ENCODE results near the gene SLC9A9.

The SLC9A9 gene

GRCh38 chr3:143331350-143331749, 516.9 kb downstream of the SLC9A9 start:
- TF ChIP-seq SPI1 (IDR thresholded peaks at IDR 0.05; ENCODE audit: borderline replicate concordance, low read depth), result no peak
- TF ChIP-seq GABPA (IDR thresholded peaks at IDR 0.05; ENCODE audit: low read depth), result no peak
- no peak for TF ChIP-seq POLR2AphosphoS5 (IDR thresholded peaks at IDR 0.05; ENCODE audit: low read depth)
- TF ChIP-seq REST (IDR thresholded peaks at IDR 0.05; ENCODE audit: insufficient replicate concordance, low read depth), result no peak
- TF ChIP-seq CTCF (IDR thresholded peaks at IDR 0.05; ENCODE audit: insufficient read depth, low read length), result no peak
- H3K27ac ChIP-seq (replicated peaks), result no peak overlapping the region
- H3K27me3 ChIP-seq (ENCODE audit: insufficient read depth, poor library complexity, severe bottlenecking), result peaks cover 18% of the 10 kb centered on the region
- no peak overlapping the region for H3K4me3 ChIP-seq (replicated peaks; ENCODE audit: insufficient read depth, low read length)
- no peak for DNase-seq (ENCODE audit: low read depth in 1 of 2, low spot score in 1 of 2)

GRCh38 chr3:143330296-143330868, 517.9 kb downstream of the SLC9A9 start:
- no peak overlapping the region for H3K27ac ChIP-seq (replicated peaks)
- no peak for DNase-seq (ENCODE audit: low read depth in 1 of 2, low spot score in 1 of 2)
- peaks cover 18% of the 10 kb centered on the region for H3K27me3 ChIP-seq (ENCODE audit: insufficient read depth, poor library complexity, severe bottlenecking)
- TF ChIP-seq POLR2AphosphoS5 (IDR thresholded peaks at IDR 0.05; ENCODE audit: low read depth) (no peak), CTCF (IDR thresholded peaks at IDR 0.05; ENCODE audit: insufficient read depth, low read length) (no peak), SPI1 (IDR thresholded peaks at IDR 0.05; ENCODE audit: borderline replicate concordance, low read depth) (no peak), REST (IDR thresholded peaks at IDR 0.05; ENCODE audit: insufficient replicate concordance, low read depth) (no peak), GABPA (IDR thresholded peaks at IDR 0.05; ENCODE audit: low read depth) (no peak)
- no peak overlapping the region for H3K4me3 ChIP-seq (replicated peaks; ENCODE audit: insufficient read depth, low read length)

GRCh38 chr3:143329567-143330211, 518.6 kb downstream of the SLC9A9 start:
- no peak for TF ChIP-seq POLR2AphosphoS5 (IDR thresholded peaks at IDR 0.05; ENCODE audit: low read depth)
- TF ChIP-seq SPI1 (IDR thresholded peaks at IDR 0.05; ENCODE audit: borderline replicate concordance, low read depth), result peak; percentile 86
- H3K27ac ChIP-seq (replicated peaks), result no peak overlapping the region
- H3K27me3 ChIP-seq (ENCODE audit: insufficient read depth, poor library complexity, severe bottlenecking), result peaks cover 18% of the 10 kb centered on the region
- no peak for DNase-seq (ENCODE audit: low read depth in 1 of 2, low spot score in 1 of 2)
- no peak overlapping the region for H3K4me3 ChIP-seq (replicated peaks; ENCODE audit: insufficient read depth, low read length)

- Histone ChIP-seq H3K27me3 (ENCODE audit: insufficient read depth, poor library complexity, severe bottlenecking) (peaks cover 18% of the 10 kb centered on the region), H3K27ac (replicated peaks) (no peak overlapping the region), H3K4me3 (replicated peaks; ENCODE audit: insufficient read depth, low read length) (no peak overlapping the region)
- DNase-seq (ENCODE audit: low read depth in 1 of 2, low spot score in 1 of 2), result no peak
- TF ChIP-seq REST (IDR thresholded peaks at IDR 0.05; ENCODE audit: insufficient replicate concordance, low read depth) (no peak), POLR2AphosphoS5 (IDR thresholded peaks at IDR 0.05; ENCODE audit: low read depth) (no peak), SPI1 (IDR thresholded peaks at IDR 0.05; ENCODE audit: borderline replicate concordance, low read depth) (no peak), CTCF (IDR thresholded peaks at IDR 0.05; ENCODE audit: insufficient read depth, low read length) (no peak), GABPA (IDR thresholded peaks at IDR 0.05; ENCODE audit: low read depth) (no peak)
Observed at GRCh38 chr3:143328451-143328850, 519.8 kb downstream of the SLC9A9 start.

Data from HL-60 (cell line).